B cell (primary cell): ENCODE data around the gene SSBP3. TPM values are rescaled to one million over a fixed set of nuclear protein-coding genes. Genes with fewer than 3 reads are reported as not detected.

Source experiments
- ATAC-seq: fragments of 200-7000 bp; cut with Tn5 transposase; one replicate; pipeline ENCODE4 v1.10.0; 2021; ENCODE audit warnings: low read depth, mild to moderate bottlenecking, moderate number of reproducible peaks, moderate library complexity
- CTCF ChIA-PET: fragments of 350-600 bp; sonication (Branson Sonifier 250); formaldehyde crosslinking; loops from one replicate; lab custom pipeline; 2021; ENCODE audit warnings: antibody characterized with exemption, inconsistent platforms; lab: Charles Lee
- POLR2A ChIA-PET: fragments of 350-600 bp; sonication (Branson Sonifier 250); formaldehyde crosslinking; loops from one replicate; lab custom pipeline; 2021; ENCODE audit warnings: antibody characterized with exemption; lab: Charles Lee
- DNase-seq: peaks from one replicate; pipeline ENCODE4 v3.0.0; 2013
- H2AFZ ChIP-seq: 2 replicates; pipeline ENCODE4 v1.6.1; 2012; ENCODE audit warnings: mild to moderate bottlenecking, low read depth, low read length; ENCODE audit not compliant: insufficient read depth, poor library complexity, severe bottlenecking
- H3K27ac ChIP-seq, 2 donors: 1 replicate in 1 of 2; 2 replicates in 1 of 2; pipeline ENCODE4 v1.5.1; 2012 to 2013; ENCODE audit warnings: low read length in 2 of 2, mild to moderate bottlenecking in 2 of 2, moderate library complexity in 1 of 2
- H3K27me3 ChIP-seq, 4 experiments: fragments of 200-600 bp in 1 of 4; sonication (generic) in 1 of 4; replicated peaks in 1 of 4; 1 replicate in 2 of 4; 2 replicates in 2 of 4; pipeline versions ENCODE4 v1.6.1 to v1.7.0; 2013 to 2016; ENCODE audit warnings: low read length in 3 of 4, mild to moderate bottlenecking in 2 of 4, mixed read lengths in 1 of 4, moderate library complexity in 1 of 4; ENCODE audit not compliant: insufficient read depth in 4 of 4, control insufficient read depth in 3 of 4; ENCODE audit errors: control extremely low read depth in 1 of 4
- H3K36me3 ChIP-seq, 2 experiments: replicated peaks in 1 of 2; 1 replicate in 1 of 2; 2 replicates in 1 of 2; pipeline versions ENCODE4 v1.6.1 to v1.7.1; 2013; ENCODE audit warnings: low read length in 1 of 2; ENCODE audit not compliant: insufficient read depth in 2 of 2, control insufficient read depth in 1 of 2; ENCODE audit errors: control extremely low read depth in 1 of 2, extremely low read depth in 1 of 2
- H3K4me1 ChIP-seq, 2 donors: fragments of 200-600 bp in 1 of 2; sonication (generic) in 1 of 2; 1 replicate in 1 of 2; 2 replicates in 1 of 2; pipeline versions ENCODE4 v1.5.1 to v1.6.1; 2013 to 2017; ENCODE audit warnings: low read length in 2 of 2; ENCODE audit not compliant: control insufficient read depth in 2 of 2, insufficient read depth in 2 of 2
- H3K4me2 ChIP-seq: replicated peaks from 2 replicates; pipeline ENCODE3; 2012; ENCODE audit warnings: mild to moderate bottlenecking, low read depth, low read length; ENCODE audit not compliant: poor library complexity, severe bottlenecking
- H3K4me3 ChIP-seq, 5 experiments: fragments of 200-600 bp in 1 of 5; sonication (generic) in 1 of 5; 1 replicate in 3 of 5; 2 replicates in 2 of 5; pipeline versions ENCODE4 v1.5.1 to v1.7.0; 2011 to 2016; ENCODE audit warnings: low read length in 4 of 5, mild to moderate bottlenecking in 4 of 5, low read depth in 2 of 5, control low read depth in 1 of 5, moderate library complexity in 1 of 5; ENCODE audit not compliant: insufficient read depth in 1 of 5; ENCODE audit errors: control extremely low read depth in 1 of 5, extremely low read depth in 1 of 5
- H3K79me2 ChIP-seq: fragments of 200-600 bp; sonication (generic); one replicate; pipeline ENCODE4 v1.6.0; 2016; ENCODE audit warnings: low read length; ENCODE audit not compliant: control insufficient read depth, insufficient read depth
- H3K9ac ChIP-seq: fragments of 200-600 bp; sonication (generic); 2 replicates; pipeline ENCODE4 v1.6.1; 2017; ENCODE audit warnings: mild to moderate bottlenecking, low read length, moderate library complexity
- H3K9me3 ChIP-seq, 3 donors: one replicate each; pipeline versions ENCODE4 v1.6.1 to v1.7.1; 2013; ENCODE audit warnings: low read length in 2 of 3; ENCODE audit not compliant: control insufficient read depth in 2 of 3, insufficient read depth in 1 of 3; ENCODE audit errors: control extremely low read depth in 1 of 3
- H4K20me1 ChIP-seq: 2 replicates; pipeline ENCODE4 v1.6.0; 2012; ENCODE audit warnings: mild to moderate bottlenecking, low read length; ENCODE audit not compliant: insufficient read depth, control insufficient read depth, poor library complexity, severe bottlenecking
- H3K27ac Mint-ChIP-seq: one replicate; pipeline ENCODE4 v1.8.0; 2021; ENCODE audit warnings: mixed read lengths
- H3K27me3 Mint-ChIP-seq: one replicate; pipeline ENCODE4 v1.8.0; 2021; ENCODE audit warnings: mixed read lengths
- H3K4me1 Mint-ChIP-seq: one replicate; pipeline ENCODE4 v1.8.0; 2021; ENCODE audit warnings: mixed read lengths
- H3K4me3 Mint-ChIP-seq: one replicate; pipeline ENCODE4 v1.8.0; 2021; ENCODE audit warnings: mixed read lengths
- H3K9me3 Mint-ChIP-seq: one replicate; pipeline ENCODE4 v1.8.0; 2022; ENCODE audit warnings: mixed read lengths; ENCODE audit not compliant: insufficient read depth
- EZH2 ChIP-seq: IDR thresholded peaks from 2 replicates; pipeline ENCODE4 v1.6.1; 2012; ENCODE audit warnings: borderline replicate concordance, low read depth, mild to moderate bottlenecking, moderate library complexity, low read length; ENCODE audit not compliant: insufficient read depth, poor library complexity, severe bottlenecking
- WGBS: methylation state at CpG from one replicate; pipeline ENCODE4 v1.1.5; 2013; ENCODE audit warnings: missing lambda C conversion rate; ENCODE audit not compliant: insufficient coverage; 5-methylcytosine and 5-hydroxymethylcytosine counted together
- intact Hi-C: fragments of 100-400 bp; cut with micrococcal nuclease; formaldehyde crosslinking; loops from one replicate; pipeline ENCODE4 v1.10.0; 2022
- polyA plus RNA-seq: library from polyadenylated mRNA; depleted of rRNA; stranded (reverse); fragments of >200 nt; gene quantifications from 2 replicates; pipeline ENCODE4 v1.2.3, GENCODE V29; 2012
- total RNA-seq, 2 donors: library from RNA; stranded (reverse); fragments of 120-200 nt in 1 of 2; gene quantifications; 1 replicate in 1 of 2; 2 replicates in 1 of 2; pipeline versions ENCODE4 v1.2.3 to v1.2.4, GENCODE V29; 2013 to 2022
- TF ChIP-seq, protein P1 (sequence below): fragments of 200-600 bp; IDR thresholded peaks from one replicate; pipeline ENCODE4 v1.8.0; 2022; ENCODE audit warnings: antibody characterized with exemption, mild to moderate bottlenecking

SSBP3 gene
- total and polyA plus RNA-seq, 2 donors (not counting 1 experiment from before 2014, with no cell fraction given) = 16.9 to 30.7 TPM

DNA sequence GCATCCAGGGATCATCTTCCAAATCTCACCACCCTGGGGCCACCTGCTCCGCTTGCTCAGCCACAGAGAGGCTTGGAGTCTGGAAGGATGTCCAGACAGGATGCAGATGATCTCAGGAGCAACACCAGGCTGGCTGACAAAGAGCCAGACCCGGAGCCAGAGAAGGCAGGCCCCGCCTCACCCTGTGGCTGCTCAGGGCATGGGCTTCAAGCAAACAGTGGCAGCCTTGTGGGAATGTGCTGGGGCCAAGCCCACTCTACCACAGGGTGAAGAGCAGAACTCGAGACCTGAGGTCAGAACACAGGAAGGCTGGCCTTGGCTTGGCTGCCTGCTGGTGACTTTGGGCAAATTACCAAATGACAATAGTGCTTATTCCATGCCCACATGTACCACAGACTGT, 160.7 kb downstream of the SSBP3 start:
- TF ChIP-seq, protein P1, sequence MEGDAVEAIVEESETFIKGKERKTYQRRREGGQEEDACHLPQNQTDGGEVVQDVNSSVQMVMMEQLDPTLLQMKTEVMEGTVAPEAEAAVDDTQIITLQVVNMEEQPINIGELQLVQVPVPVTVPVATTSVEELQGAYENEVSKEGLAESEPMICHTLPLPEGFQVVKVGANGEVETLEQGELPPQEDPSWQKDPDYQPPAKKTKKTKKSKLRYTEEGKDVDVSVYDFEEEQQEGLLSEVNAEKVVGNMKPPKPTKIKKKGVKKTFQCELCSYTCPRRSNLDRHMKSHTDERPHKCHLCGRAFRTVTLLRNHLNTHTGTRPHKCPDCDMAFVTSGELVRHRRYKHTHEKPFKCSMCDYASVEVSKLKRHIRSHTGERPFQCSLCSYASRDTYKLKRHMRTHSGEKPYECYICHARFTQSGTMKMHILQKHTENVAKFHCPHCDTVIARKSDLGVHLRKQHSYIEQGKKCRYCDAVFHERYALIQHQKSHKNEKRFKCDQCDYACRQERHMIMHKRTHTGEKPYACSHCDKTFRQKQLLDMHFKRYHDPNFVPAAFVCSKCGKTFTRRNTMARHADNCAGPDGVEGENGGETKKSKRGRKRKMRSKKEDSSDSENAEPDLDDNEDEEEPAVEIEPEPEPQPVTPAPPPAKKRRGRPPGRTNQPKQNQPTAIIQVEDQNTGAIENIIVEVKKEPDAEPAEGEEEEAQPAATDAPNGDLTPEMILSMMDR = no peak
- TF ChIP-seq EZH2 = no peak
- WGBS = 100% methylated on average over 4 of the region's 4 CpGs

DNA sequence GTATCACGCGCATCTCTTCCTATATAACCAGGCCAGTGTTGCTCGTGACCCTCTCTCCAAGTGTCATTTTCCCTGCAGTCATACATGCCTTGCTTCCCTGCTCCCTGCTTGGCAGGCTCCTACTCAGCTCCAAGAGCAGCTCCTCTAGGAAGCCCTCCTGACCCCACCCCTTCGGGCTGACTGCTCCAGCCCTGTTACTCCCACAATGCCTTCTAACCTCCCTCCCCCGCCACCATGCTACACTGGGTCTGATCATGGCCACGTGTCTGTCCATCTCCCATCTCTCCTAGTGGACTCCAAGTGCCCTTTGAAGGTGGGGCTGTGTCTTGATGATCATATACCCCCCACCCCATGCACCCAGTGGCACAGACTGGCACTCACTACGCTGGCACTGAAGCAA, 161.5 kb downstream of the SSBP3 start:
- H3K27me3 Mint-ChIP-seq = no peaks in the 10 kb centered on the region
- H3K9me3 ChIP-seq = no peaks in the 10 kb centered on the region
- H3K36me3 ChIP-seq = peaks cover 0 to 4% of the 10 kb centered on the region in 2 experiments
- no peaks in the 10 kb centered on the region for H3K4me1 ChIP-seq
- H3K27me3 ChIP-seq = no peaks in the 10 kb centered on the region
- ATAC-seq (no peak), DNase-seq (no peak)
- H2AFZ ChIP-seq = no peak overlapping the region
- POLR2A ChIA-PET = no interaction called here
- intact Hi-C loops = no loop called here
- H3K4me3 ChIP-seq = no peak overlapping the region
- H3K27ac Mint-ChIP-seq = no peak overlapping the region
- TF ChIP-seq, protein P1 = no peak
- TF ChIP-seq EZH2 = no peak
- no peaks in the 10 kb centered on the region for H4K20me1 ChIP-seq
- 100% methylated on average over 3 of the region's 7 CpGs for WGBS
- no peaks in the 10 kb centered on the region for H3K4me1 Mint-ChIP-seq
- no peak overlapping the region for H3K27ac ChIP-seq
- no peak overlapping the region for H3K9ac ChIP-seq
- H3K9me3 Mint-ChIP-seq = no peaks in the 10 kb centered on the region
- CTCF ChIA-PET = no interaction called here
- H3K79me2 ChIP-seq = no peaks in the 10 kb centered on the region
- H3K4me3 Mint-ChIP-seq = no peak overlapping the region
- H3K4me2 ChIP-seq = no peak overlapping the region

More for the DNA sequence above, 160.7 kb downstream of the SSBP3 start:
- H3K27ac Mint-ChIP-seq = no peak overlapping the region
- no peaks in the 10 kb centered on the region for H3K27me3 Mint-ChIP-seq
- H3K4me2 ChIP-seq = no peak overlapping the region
- no peaks in the 10 kb centered on the region for H3K4me1 ChIP-seq
- no peaks in the 10 kb centered on the region for H3K27me3 ChIP-seq
- peaks cover 0 to 4% of the 10 kb centered on the region in 2 experiments for H3K36me3 ChIP-seq
- H3K4me1 Mint-ChIP-seq = no peaks in the 10 kb centered on the region
- H3K9me3 Mint-ChIP-seq = no peaks in the 10 kb centered on the region
- no peak for ATAC-seq
- no peak overlapping the region for H3K27ac ChIP-seq
- no peak for DNase-seq
- H4K20me1 ChIP-seq = no peaks in the 10 kb centered on the region
- no peak overlapping the region for H3K4me3 ChIP-seq
- CTCF ChIA-PET = no interaction called here
- intact Hi-C loops = no loop called here
- H2AFZ ChIP-seq = no peak overlapping the region
- H3K9ac ChIP-seq = no peak overlapping the region
- H3K79me2 ChIP-seq = no peaks in the 10 kb centered on the region
- POLR2A ChIA-PET = no interaction called here
- no peak overlapping the region for H3K4me3 Mint-ChIP-seq
- H3K9me3 ChIP-seq = no peaks in the 10 kb centered on the region
